ENCODE data around the gene OGDHL. TPM values are rescaled to one million over a fixed set of nuclear protein-coding genes. Genes with fewer than 3 reads are reported as not detected.

OGDHL gene
- total RNA-seq, 2 donors from 2014 or later: not detected

DNA sequence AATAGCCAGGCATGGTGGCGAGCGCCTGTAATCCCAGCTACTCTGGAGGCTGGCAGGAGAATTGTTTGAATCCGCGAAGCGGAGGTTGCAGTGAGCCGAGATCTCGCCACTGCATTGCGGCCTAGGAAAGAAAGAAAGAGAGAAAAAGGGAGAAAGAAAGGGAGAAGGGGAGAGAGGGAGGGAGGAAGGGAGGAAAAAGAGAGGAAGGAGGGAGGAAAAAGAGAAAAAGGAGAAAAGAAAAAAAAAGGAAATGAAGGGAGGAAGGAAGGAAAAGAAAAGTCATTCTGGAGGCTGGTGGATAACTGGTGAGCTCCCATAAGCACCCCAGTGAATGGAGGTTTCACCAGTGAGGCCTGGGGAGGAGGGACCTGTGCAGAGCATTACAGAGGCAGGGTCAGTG is 7.6 kb upstream of the OGDHL start:
- Histone ChIP-seq H3K4me1 (ENCODE audit: control insufficient read depth in 1 of 2, low read depth in 2 of 2) (no peaks in the 10 kb centered on the region), H3K36me3 (no peaks in the 10 kb centered on the region), H3K27ac (no peak overlapping the region), H3K9me3 (no peaks in the 10 kb centered on the region), H3K27me3 (replicated peaks; ENCODE audit: insufficient read depth) (no peaks in the 10 kb centered on the region), H3K4me3 (no peak overlapping the region)
- TF ChIP-seq, protein P1, sequence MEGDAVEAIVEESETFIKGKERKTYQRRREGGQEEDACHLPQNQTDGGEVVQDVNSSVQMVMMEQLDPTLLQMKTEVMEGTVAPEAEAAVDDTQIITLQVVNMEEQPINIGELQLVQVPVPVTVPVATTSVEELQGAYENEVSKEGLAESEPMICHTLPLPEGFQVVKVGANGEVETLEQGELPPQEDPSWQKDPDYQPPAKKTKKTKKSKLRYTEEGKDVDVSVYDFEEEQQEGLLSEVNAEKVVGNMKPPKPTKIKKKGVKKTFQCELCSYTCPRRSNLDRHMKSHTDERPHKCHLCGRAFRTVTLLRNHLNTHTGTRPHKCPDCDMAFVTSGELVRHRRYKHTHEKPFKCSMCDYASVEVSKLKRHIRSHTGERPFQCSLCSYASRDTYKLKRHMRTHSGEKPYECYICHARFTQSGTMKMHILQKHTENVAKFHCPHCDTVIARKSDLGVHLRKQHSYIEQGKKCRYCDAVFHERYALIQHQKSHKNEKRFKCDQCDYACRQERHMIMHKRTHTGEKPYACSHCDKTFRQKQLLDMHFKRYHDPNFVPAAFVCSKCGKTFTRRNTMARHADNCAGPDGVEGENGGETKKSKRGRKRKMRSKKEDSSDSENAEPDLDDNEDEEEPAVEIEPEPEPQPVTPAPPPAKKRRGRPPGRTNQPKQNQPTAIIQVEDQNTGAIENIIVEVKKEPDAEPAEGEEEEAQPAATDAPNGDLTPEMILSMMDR (IDR thresholded peaks at IDR 0.05): no peak
- ATAC-seq (ENCODE audit: insufficient number of reproducible peaks, low FRiP score, low read depth) (no peak), DNase-seq (ENCODE audit: low spot score) (no peak)

DNA sequence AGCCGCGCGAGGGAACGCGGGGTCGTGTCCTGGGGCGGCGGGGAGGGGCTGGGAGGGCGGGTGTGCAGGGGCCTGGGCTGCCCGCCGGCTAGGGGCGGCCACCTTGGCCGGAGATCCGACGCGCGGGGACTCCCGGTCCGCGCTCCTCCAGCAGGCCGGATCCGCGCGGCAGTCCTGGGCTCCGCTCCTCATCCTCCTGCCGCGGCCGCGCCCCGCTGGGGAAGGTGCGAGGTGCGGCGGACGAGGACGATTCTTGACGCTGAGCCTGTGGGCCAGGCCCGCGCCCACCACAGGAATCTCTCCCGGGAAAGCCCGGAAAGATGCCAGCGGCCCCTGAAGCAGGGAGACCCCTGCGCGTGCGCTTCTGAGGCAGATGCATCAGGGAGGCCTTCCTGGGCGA is 6.6 kb upstream of the OGDHL start:
- Histone ChIP-seq H3K27ac (no peak overlapping the region), H3K4me1 (ENCODE audit: control insufficient read depth in 1 of 2, low read depth in 2 of 2) (no peaks in the 10 kb centered on the region), H3K27me3 (replicated peaks; ENCODE audit: insufficient read depth) (no peaks in the 10 kb centered on the region), H3K36me3 (no peaks in the 10 kb centered on the region), H3K9me3 (no peaks in the 10 kb centered on the region), H3K4me3 (no peak overlapping the region)
- TF ChIP-seq, protein P1 (IDR thresholded peaks at IDR 0.05): no peak
- no peak for DNase-seq (ENCODE audit: low spot score)
- ATAC-seq (ENCODE audit: insufficient number of reproducible peaks, low FRiP score, low read depth): no peak

DNA sequence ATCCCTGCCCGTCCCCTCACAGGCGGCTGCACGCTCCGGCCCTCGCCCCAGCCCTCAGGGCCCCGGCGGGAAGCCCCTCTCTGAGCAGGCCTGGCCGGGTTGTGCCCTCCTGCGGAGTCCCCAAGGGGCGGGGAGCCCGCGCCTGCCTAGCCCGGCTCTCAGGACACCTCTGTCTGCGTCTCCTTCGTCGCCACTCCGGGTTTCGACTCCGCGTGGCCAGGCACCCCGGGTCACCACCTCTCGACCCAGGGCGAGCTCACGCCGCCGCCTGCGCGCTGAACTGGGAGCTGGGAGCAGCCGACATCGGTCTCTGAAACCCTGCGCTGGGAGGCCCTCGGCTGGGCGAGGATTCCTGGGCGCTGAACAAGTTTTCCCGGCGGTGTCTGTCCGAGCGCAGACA is 6.2 kb upstream of the OGDHL start:
- Histone ChIP-seq H3K36me3 (no peaks in the 10 kb centered on the region), H3K27ac (no peak overlapping the region), H3K9me3 (no peaks in the 10 kb centered on the region), H3K4me3 (no peak overlapping the region), H3K4me1 (ENCODE audit: control insufficient read depth in 1 of 2, low read depth in 2 of 2) (no peaks in the 10 kb centered on the region), H3K27me3 (replicated peaks; ENCODE audit: insufficient read depth) (no peaks in the 10 kb centered on the region)
- ATAC-seq (ENCODE audit: insufficient number of reproducible peaks, low FRiP score, low read depth) (no peak), DNase-seq (ENCODE audit: low spot score) (no peak)
- TF ChIP-seq, protein P1 (IDR thresholded peaks at IDR 0.05): no peak

DNA sequence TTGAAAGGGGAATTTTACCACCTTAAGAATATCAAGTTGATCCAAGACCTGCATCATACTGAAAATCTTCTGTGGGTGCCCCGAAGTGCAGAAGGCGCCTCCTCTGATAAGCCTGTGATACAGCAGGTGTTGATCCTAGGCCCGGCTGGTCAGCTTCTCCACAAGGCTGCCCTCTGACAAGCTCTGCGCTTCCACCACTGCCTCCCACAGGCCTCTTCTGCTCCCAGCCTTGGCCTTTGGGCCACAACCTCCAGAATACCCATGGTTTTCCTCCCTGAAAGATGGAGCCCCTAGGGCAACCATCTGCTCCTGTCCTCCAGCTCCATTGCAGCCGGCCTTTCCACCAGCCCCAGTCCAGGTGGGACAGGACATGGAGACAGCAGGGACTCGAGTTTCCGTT is 5.6 kb upstream of the OGDHL start:
- no peak overlapping the region for H3K4me3 ChIP-seq
- H3K36me3 ChIP-seq: no peaks in the 10 kb centered on the region
- ATAC-seq (ENCODE audit: insufficient number of reproducible peaks, low FRiP score, low read depth) (no peak), DNase-seq (ENCODE audit: low spot score) (no peak)
- no peaks in the 10 kb centered on the region for H3K9me3 ChIP-seq
- TF ChIP-seq, protein P1 (IDR thresholded peaks at IDR 0.05): no peak
- H3K4me1 ChIP-seq (ENCODE audit: control insufficient read depth in 1 of 2, low read depth in 2 of 2): no peaks in the 10 kb centered on the region
- no peaks in the 10 kb centered on the region for H3K27me3 ChIP-seq (replicated peaks; ENCODE audit: insufficient read depth)
- H3K27ac ChIP-seq: no peak overlapping the region

DNA sequence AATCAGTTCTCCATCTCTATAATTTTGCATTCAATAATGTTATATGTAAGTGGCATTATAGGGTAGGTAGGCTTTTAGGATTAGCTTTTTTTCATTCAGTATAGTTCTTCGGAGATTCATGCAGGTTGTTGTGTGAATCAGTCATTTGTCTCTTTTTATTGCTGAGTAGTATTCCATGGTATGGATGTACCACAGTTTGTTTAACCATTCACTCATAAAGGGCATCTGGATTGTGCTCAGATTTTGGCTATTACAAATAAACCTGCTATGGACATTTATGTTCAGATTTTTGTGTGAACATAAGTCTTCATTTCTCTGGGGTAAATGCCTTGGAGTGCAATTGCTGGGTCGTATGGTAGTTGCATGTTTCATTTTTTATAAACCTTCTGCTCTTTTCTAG is 4.4 kb upstream of the OGDHL start:
- ATAC-seq (ENCODE audit: insufficient number of reproducible peaks, low FRiP score, low read depth): no peak
- no peak overlapping the region for H3K4me3 ChIP-seq
- peaks cover 3 to 8% of the 10 kb centered on the region in 2 donors for H3K4me1 ChIP-seq (ENCODE audit: control insufficient read depth in 1 of 2, low read depth in 2 of 2)
- TF ChIP-seq, protein P1 (IDR thresholded peaks at IDR 0.05): no peak
- H3K27me3 ChIP-seq (replicated peaks; ENCODE audit: insufficient read depth): no peaks in the 10 kb centered on the region
- no peaks in the 10 kb centered on the region for H3K9me3 ChIP-seq
- H3K36me3 ChIP-seq: no peaks in the 10 kb centered on the region
- DNase-seq (ENCODE audit: low spot score): no peak
- H3K27ac ChIP-seq: no peak overlapping the region
